Vagina (tissue), 2 donors: ENCODE measurements around the gene MTCL1. TPM values are rescaled to one million over a fixed set of nuclear protein-coding genes. Genes with fewer than 3 reads are reported as not detected.

ENCODE experiments used
- DNase-seq, 2 donors: peaks; one replicate each; pipeline ENCODE4 v3.0.0-alpha.2; 2017; ENCODE audit errors: extremely low spot score in 2 of 2
- H3K27ac ChIP-seq: fragments of 200-600 bp; sonication (generic); one replicate; pipeline ENCODE4 v1.5.1; 2019
- H3K27me3 ChIP-seq: fragments of 200-600 bp; sonication (generic); one replicate; pipeline ENCODE4 v1.5.1; 2019
- H3K36me3 ChIP-seq, 2 donors: fragments of 200-600 bp; sonication (generic); one replicate each; pipeline ENCODE4 v1.5.1; 2017 to 2019
- H3K4me1 ChIP-seq: fragments of 200-600 bp; sonication (generic); one replicate; pipeline ENCODE4 v1.5.1; 2019
- H3K4me3 ChIP-seq, 2 donors: fragments of 200-600 bp; sonication (generic); 1 replicate in 1 of 2; 2 replicates in 1 of 2; pipeline ENCODE4 v1.5.1; 2016 to 2019
- H3K9me3 ChIP-seq: fragments of 200-600 bp; sonication (generic); one replicate; pipeline ENCODE4 v1.5.1; 2019
- POLR2A ChIP-seq, 2 donors: fragments of 450-650 bp; IDR thresholded peaks; one replicate each; pipeline ENCODE4 v1.6.1; 2017; ENCODE audit warnings: antibody characterized with exemption in 2 of 2, mild to moderate bottlenecking in 2 of 2, moderate library complexity in 2 of 2
- POLR2AphosphoS5 ChIP-seq, 2 donors: sonication (generic); formaldehyde crosslinking; IDR thresholded peaks; one replicate each; pipeline ENCODE4 v1.9.0; 2017; ENCODE audit warnings: antibody characterized with exemption in 2 of 2, mild to moderate bottlenecking in 2 of 2, low read depth in 1 of 2; ENCODE audit not compliant: insufficient read depth in 1 of 2
- intact Hi-C: fragments of 100-400 bp; cut with DNase I; formaldehyde crosslinking; loops from one replicate; pipeline ENCODE4 v1.15.1; 2023
- total RNA-seq: library from RNA; depleted of rRNA; stranded (reverse); fragments of >200 nt; gene quantifications from one replicate; pipeline ENCODE4 v1.2.3, GENCODE V29; 2016
- TF ChIP-seq, protein P1 (sequence below), 3 experiments: fragments of 450-650 bp in 2 of 3; fragments of 200-600 bp in 1 of 3; sonication (generic) in 1 of 3; IDR thresholded peaks; one replicate each; pipeline ENCODE4 v1.5.1; 2017 to 2019; ENCODE audit warnings: antibody characterized with exemption in 3 of 3, mild to moderate bottlenecking in 2 of 3, moderate library complexity in 2 of 3

The MTCL1 gene
- total RNA-seq, 1 donor from 2014 or later = 23.6 TPM

DNA sequence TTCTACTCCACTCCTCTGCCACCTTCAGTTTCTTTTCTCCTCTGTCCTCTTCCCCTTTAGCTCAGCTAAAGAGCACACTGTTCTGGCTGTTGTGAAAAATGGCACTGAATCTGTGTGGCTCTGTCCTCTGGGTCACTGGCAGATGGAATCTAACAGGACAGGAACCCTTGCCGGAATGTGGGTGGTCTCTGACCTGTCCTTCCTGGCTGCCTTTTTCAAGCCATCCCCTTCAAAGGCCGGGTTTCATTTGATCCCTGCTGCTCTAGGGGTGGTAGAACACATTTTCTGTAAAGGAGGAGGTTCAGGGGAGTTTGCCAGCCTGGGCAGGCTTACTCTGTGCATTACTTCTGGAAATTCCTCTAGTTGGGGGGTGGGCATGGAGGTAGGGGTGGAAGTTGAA, 29.9 kb downstream of the MTCL1 start:
- intact Hi-C loops = no loop called here
- Histone ChIP-seq H3K4me3 (no peak overlapping the region), H3K36me3 (no peaks in the 10 kb centered on the region), H3K4me1 (peaks cover 5% of the 10 kb centered on the region), H3K27ac (no peak overlapping the region), H3K27me3 (no peaks in the 10 kb centered on the region), H3K9me3 (no peaks in the 10 kb centered on the region)
- TF ChIP-seq POLR2A (IDR thresholded peaks at IDR 0.05) = no peak
- TF ChIP-seq, protein P1, sequence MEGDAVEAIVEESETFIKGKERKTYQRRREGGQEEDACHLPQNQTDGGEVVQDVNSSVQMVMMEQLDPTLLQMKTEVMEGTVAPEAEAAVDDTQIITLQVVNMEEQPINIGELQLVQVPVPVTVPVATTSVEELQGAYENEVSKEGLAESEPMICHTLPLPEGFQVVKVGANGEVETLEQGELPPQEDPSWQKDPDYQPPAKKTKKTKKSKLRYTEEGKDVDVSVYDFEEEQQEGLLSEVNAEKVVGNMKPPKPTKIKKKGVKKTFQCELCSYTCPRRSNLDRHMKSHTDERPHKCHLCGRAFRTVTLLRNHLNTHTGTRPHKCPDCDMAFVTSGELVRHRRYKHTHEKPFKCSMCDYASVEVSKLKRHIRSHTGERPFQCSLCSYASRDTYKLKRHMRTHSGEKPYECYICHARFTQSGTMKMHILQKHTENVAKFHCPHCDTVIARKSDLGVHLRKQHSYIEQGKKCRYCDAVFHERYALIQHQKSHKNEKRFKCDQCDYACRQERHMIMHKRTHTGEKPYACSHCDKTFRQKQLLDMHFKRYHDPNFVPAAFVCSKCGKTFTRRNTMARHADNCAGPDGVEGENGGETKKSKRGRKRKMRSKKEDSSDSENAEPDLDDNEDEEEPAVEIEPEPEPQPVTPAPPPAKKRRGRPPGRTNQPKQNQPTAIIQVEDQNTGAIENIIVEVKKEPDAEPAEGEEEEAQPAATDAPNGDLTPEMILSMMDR (IDR thresholded peaks at IDR 0.05) = no peak
- DNase-seq = no peak

GRCh38 chr18:8741117-8741516, 35.8 kb downstream of the MTCL1 start:
- Histone ChIP-seq H3K27me3 (no peaks in the 10 kb centered on the region), H3K4me1 (peaks cover 8% of the 10 kb centered on the region), H3K9me3 (no peaks in the 10 kb centered on the region), H3K27ac (no peak overlapping the region), H3K36me3 (no peaks in the 10 kb centered on the region), H3K4me3 (no peak overlapping the region)
- no peak for DNase-seq
- intact Hi-C loops = no loop called here
- no peak for TF ChIP-seq POLR2A (IDR thresholded peaks at IDR 0.05)
- no peak for TF ChIP-seq POLR2AphosphoS5 (IDR thresholded peaks at IDR 0.05; ENCODE audit: insufficient read depth in 1 of 2, low read depth in 1 of 2)
- TF ChIP-seq, protein P1 (IDR thresholded peaks at IDR 0.05) = no peak

GRCh38 chr18:8741532-8741931, 36.2 kb downstream of the MTCL1 start:
- Histone ChIP-seq H3K27me3 (no peaks in the 10 kb centered on the region), H3K4me3 (no peak overlapping the region), H3K36me3 (no peaks in the 10 kb centered on the region), H3K9me3 (no peaks in the 10 kb centered on the region), H3K27ac (no peak overlapping the region), H3K4me1 (peaks cover 8% of the 10 kb centered on the region)
- intact Hi-C loops = no loop called here
- TF ChIP-seq, protein P1 (IDR thresholded peaks at IDR 0.05) = no peak
- no peak for TF ChIP-seq POLR2A (IDR thresholded peaks at IDR 0.05)
- TF ChIP-seq POLR2AphosphoS5 (IDR thresholded peaks at IDR 0.05; ENCODE audit: insufficient read depth in 1 of 2, low read depth in 1 of 2) = no peak
- DNase-seq = no peak

- H3K4me3 ChIP-seq = no peak overlapping the region
- no peaks in the 10 kb centered on the region for H3K36me3 ChIP-seq
- H3K9me3 ChIP-seq = no peaks in the 10 kb centered on the region
- TF ChIP-seq, protein P1 (IDR thresholded peaks at IDR 0.05) = no peak
- TF ChIP-seq POLR2A (IDR thresholded peaks at IDR 0.05) (no peak), POLR2AphosphoS5 (IDR thresholded peaks at IDR 0.05; ENCODE audit: insufficient read depth in 1 of 2, low read depth in 1 of 2) (no peak)
- no peak overlapping the region for H3K27ac ChIP-seq
- intact Hi-C loops = no loop called here
- H3K4me1 ChIP-seq = peaks cover 8% of the 10 kb centered on the region
- no peak for DNase-seq
- H3K27me3 ChIP-seq = no peaks in the 10 kb centered on the region
Observed at GRCh38 chr18:8742387-8743361, 37.3 kb downstream of the MTCL1 start.

DNA sequence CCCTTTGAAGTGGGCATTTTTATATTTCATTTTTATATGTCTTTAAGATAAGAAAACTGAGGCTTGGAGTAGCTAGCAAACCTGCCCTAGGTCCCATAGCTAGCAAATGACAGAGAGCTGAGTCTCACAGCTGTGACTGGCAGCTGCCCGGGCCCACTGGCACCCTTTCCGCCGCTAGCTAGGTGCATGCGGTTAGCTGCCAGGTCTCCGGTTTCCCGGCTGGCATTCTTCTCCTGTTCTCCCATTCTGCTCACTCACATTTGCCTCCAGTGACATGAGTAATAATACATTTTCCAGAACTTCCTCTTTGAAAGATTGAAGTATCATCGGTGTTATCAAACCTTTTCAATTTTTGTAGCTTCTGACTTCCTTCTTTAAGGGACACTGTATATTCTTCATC, 38.7 kb downstream of the MTCL1 start:
- H3K27me3 ChIP-seq = no peaks in the 10 kb centered on the region
- no peak overlapping the region for H3K4me3 ChIP-seq
- no peaks in the 10 kb centered on the region for H3K9me3 ChIP-seq
- DNase-seq = no peak
- H3K27ac ChIP-seq = no peak overlapping the region
- no peak for TF ChIP-seq POLR2AphosphoS5 (IDR thresholded peaks at IDR 0.05; ENCODE audit: insufficient read depth in 1 of 2, low read depth in 1 of 2)
- no peak for TF ChIP-seq POLR2A (IDR thresholded peaks at IDR 0.05)
- TF ChIP-seq, protein P1 (IDR thresholded peaks at IDR 0.05) = no peak
- peaks cover 8% of the 10 kb centered on the region for H3K4me1 ChIP-seq
- intact Hi-C loops = no loop called here
- no peaks in the 10 kb centered on the region for H3K36me3 ChIP-seq
